SH-SY5Y (cell line): ENCODE measurements around the gene PATJ.

Experiments
- GATA2 ChIP-seq: IDR thresholded peaks from 2 replicates; pipeline ENCODE4 v1.6.1; 2011; ENCODE audit warnings: mild to moderate bottlenecking, low read depth, low read length
- GATA3 ChIP-seq: IDR thresholded peaks from 2 replicates; pipeline ENCODE4 v1.6.1; 2011; ENCODE audit warnings: low read depth, mild to moderate bottlenecking, low read length, moderate library complexity

- no peak for TF ChIP-seq GATA2
- TF ChIP-seq GATA3, result no peak
Observed at GRCh38 chr1:61842036-61842435, 99.8 kb downstream of the PATJ start.
